Heart left ventricle (tissue), 16 donors: ENCODE measurements around the gene MED12L. TPM values are rescaled to one million over a fixed set of nuclear protein-coding genes. Genes with fewer than 3 reads are reported as not detected.
A peak's percentile ranks its signal among the peaks of the same experiment; 100 is the strongest.

Experiments used
- ATAC-seq, 4 donors: fragments of 200-7000 bp; cut with Tn5 transposase; one replicate each; pipeline ENCODE4 v1.9.1; 2020 to 2022; ENCODE audit warnings: moderate library complexity in 4 of 4, mild to moderate bottlenecking in 3 of 4, moderate number of reproducible peaks in 1 of 4
- DNase-seq, 5 donors: peaks; one replicate each; pipeline ENCODE4 v3.0.0-alpha.2; 2020
- H3K27ac ChIP-seq, 12 donors: fragments of 200-600 bp; sonication (generic) in 4 of 12; one replicate each; pipeline versions ENCODE4 v1.5.0 to v1.8.0; 2016 to 2022; ENCODE audit warnings: mild to moderate bottlenecking in 2 of 12
- H3K27me3 ChIP-seq, 9 donors: fragments of 200-600 bp; sonication (generic) in 2 of 9; one replicate each; pipeline versions ENCODE4 v1.5.1 to v1.8.0; 2016 to 2022; ENCODE audit warnings: mild to moderate bottlenecking in 3 of 9
- H3K36me3 ChIP-seq, 9 donors: fragments of 200-600 bp; sonication (generic) in 2 of 9; one replicate each; pipeline versions ENCODE4 v1.5.0 to v1.8.0; 2018 to 2022; ENCODE audit warnings: mild to moderate bottlenecking in 2 of 9
- H3K4me1 ChIP-seq, 12 donors: fragments of 200-600 bp; sonication (generic) in 4 of 12; one replicate each; pipeline versions ENCODE4 v1.5.0 to v1.8.0; 2016 to 2022; ENCODE audit warnings: mild to moderate bottlenecking in 3 of 12
- H3K4me3 ChIP-seq, 12 donors: fragments of 200-600 bp; sonication (generic) in 4 of 12; one replicate each; pipeline versions ENCODE4 v1.5.0 to v1.8.0; 2017 to 2022; ENCODE audit warnings: mild to moderate bottlenecking in 9 of 12, moderate library complexity in 4 of 12
- H3K9me3 ChIP-seq, 12 donors: fragments of 200-600 bp; sonication (generic) in 4 of 12; one replicate each; pipeline versions ENCODE4 v1.5.0 to v1.8.0; 2016 to 2022; ENCODE audit warnings: mild to moderate bottlenecking in 1 of 12
- CTCF ChIP-seq, 12 donors: fragments of 200-600 bp; sonication (generic) in 4 of 12; IDR thresholded peaks; one replicate each; pipeline versions ENCODE4 v1.5.0 to v1.8.0; 2018 to 2022; ENCODE audit warnings: antibody characterized with exemption in 12 of 12, mild to moderate bottlenecking in 5 of 12
- POLR2A ChIP-seq, 2 donors: fragments of 450-650 bp; IDR thresholded peaks; one replicate each; pipeline ENCODE4 v1.6.1; 2017; ENCODE audit warnings: antibody characterized with exemption in 2 of 2, mild to moderate bottlenecking in 2 of 2, moderate library complexity in 2 of 2
- WGBS, 4 donors: extraction: QIAGEN DNeasy Blood & Tissue Kit in 2 of 4; methylation state at CpG; one replicate each; pipeline versions ENCODE4 v1.1.5 to v1.1.7; 2013 to 2018; 5-methylcytosine and 5-hydroxymethylcytosine counted together
- intact Hi-C, 10 donors: fragments of 100-400 bp; cut with DNase I; formaldehyde crosslinking; loops; one replicate each; pipeline versions ENCODE4 v1.11.1 to v1.14.2; 2022
- polyA plus RNA-seq, 2 donors: library from polyadenylated mRNA; stranded (reverse); fragments of 200-250 nt; gene quantifications; one replicate each; pipeline ENCODE4 v1.2.3, GENCODE V29; 2013
- total RNA-seq, 9 donors: library from RNA; depleted of rRNA in 2 of 9; stranded (reverse); fragments of >200 nt in 2 of 9; fragmentation: NEBNext Ultra II Directional in 3 of 9; extraction: Animal tissue kit (Norgen Biotek cat#: 25700) in 3 of 9; gene quantifications; one replicate each; pipeline versions ENCODE4 v1.1.0 to v1.2.4, GENCODE V29; 2016 to 2023
- donor health status: ischemic (EF 13 %, LVEDD 7.1; RV severe dilation, severe dysfunction).
- donor health status: healthy with polysubstance abuse.
- donor health status: DM: no; HTN: yes; CAD: no.
- donor health status: DM: no; HTN: no; CAD: no.
- donor health status: ischemic (EF 25% LVEDD 6.9; RV normal size, moderate dysfunction).
- donor health status: ischemic (EF 25% LVEDD 5.7; RV mildly dilated, moderate dysfunction).
- donor health status: healthy.
- donor health status: DM: yes; HTN: yes; CAD: no.
- donor health status: ischemic (EF 35%, LVEDD 5.7; RV mildly dilated, moderate dysfunction).
- donor health status: nonischemic (EF 11% LVEDD 7.7; RV severe dilation, severe dysfunction).
- donor health status: DM: yes; HTN: yes; CAD: no.
- donor health status: PGD.
- donor health status: ischemic (EF 29% LVEDD 5.4; RV normal size, mild dysfunction).
- donor health status: nonischemic (EF 23%, LVEDD 6.1; RV moderate dilation, normal function).

MED12L gene
- total and polyA plus RNA-seq, 11 donors = 0.06 to 2.1 (median 0.39) TPM

DNA sequence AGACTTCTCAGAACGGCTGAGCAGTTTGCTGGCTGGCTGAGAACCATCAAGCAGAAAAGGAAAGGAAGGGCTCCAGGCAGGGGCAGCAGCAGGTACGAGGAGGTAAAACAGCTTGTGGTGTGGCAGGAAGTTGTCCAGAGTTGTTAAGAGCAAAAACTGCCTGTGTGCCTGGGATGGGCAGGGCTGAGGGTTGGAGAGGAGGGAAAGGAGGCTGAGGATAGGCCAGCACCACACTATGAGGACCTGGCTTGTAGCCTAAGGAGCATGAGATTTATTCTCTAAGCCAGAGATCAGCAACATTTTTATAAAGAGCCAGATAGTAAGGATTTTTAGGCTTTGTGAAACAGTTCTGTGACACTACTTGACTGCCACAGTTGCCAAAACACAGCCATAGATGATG, 367.4 kb downstream of the MED12L start:
- no peaks in the 10 kb centered on the region for H3K27me3 ChIP-seq
- H3K27ac ChIP-seq = no peak overlapping the region
- H3K9me3 ChIP-seq = peaks cover 0 to 11% (median 0%) of the 10 kb centered on the region in 12 donors
- no peak for DNase-seq
- no peaks in the 10 kb centered on the region for H3K4me1 ChIP-seq
- peaks cover 0 to 4% (median 0%) of the 10 kb centered on the region in 9 donors for H3K36me3 ChIP-seq
- no peak for ATAC-seq
- WGBS, 4 donors = 35 to 46% (median 37%) methylated on average over 2 of the region's 2 CpGs
- TF ChIP-seq POLR2A (IDR thresholded peaks at IDR 0.05) = no peak
- TF ChIP-seq CTCF (IDR thresholded peaks at IDR 0.05) = no peak
- no peak overlapping the region for H3K4me3 ChIP-seq
- intact Hi-C loops = no loop called here

GRCh38 chr3:151456065-151456464, 370.6 kb downstream of the MED12L start:
- DNase-seq (no peak), ATAC-seq (no peak)
- WGBS, 4 donors = 90 to 93% (median 91%) methylated on average over 3 of the region's 3 CpGs
- H3K4me1 ChIP-seq = peaks cover 0 to 7% (median 0%) of the 10 kb centered on the region in 12 donors
- no peak for TF ChIP-seq CTCF (IDR thresholded peaks at IDR 0.05)
- TF ChIP-seq POLR2A (IDR thresholded peaks at IDR 0.05) = no peak
- H3K27me3 ChIP-seq = peaks cover 0 to 16% (median 4%) of the 10 kb centered on the region in 9 donors
- H3K9me3 ChIP-seq = no peaks in the 10 kb centered on the region
- intact Hi-C loops = no loop called here
- no peak overlapping the region for H3K27ac ChIP-seq
- no peak overlapping the region for H3K4me3 ChIP-seq
- peaks cover 0 to 4% (median 0%) of the 10 kb centered on the region in 9 donors for H3K36me3 ChIP-seq

GRCh38 chr3:151459358-151459757, 373.9 kb downstream of the MED12L start:
- ATAC-seq (peak in 2 of 4 donors; percentile 41 to 50), DNase-seq (no peak)
- TF ChIP-seq POLR2A (IDR thresholded peaks at IDR 0.05) = no peak
- TF ChIP-seq CTCF (IDR thresholded peaks at IDR 0.05) = no peak
- WGBS, 4 donors = 36 to 56% (median 51%) methylated on average over 3 of the region's 3 CpGs
- Histone ChIP-seq H3K4me1 (peaks cover 0 to 7% (median 0%) of the 10 kb centered on the region in 12 donors), H3K4me3 (peak overlapping the region in 6 of 12 donors; percentile 48 to 68 (median 52)), H3K27me3 (peaks cover 0 to 19% (median 8%) of the 10 kb centered on the region in 9 donors), H3K9me3 (no peaks in the 10 kb centered on the region), H3K27ac (no peak overlapping the region), H3K36me3 (no peaks in the 10 kb centered on the region)
- intact Hi-C loops = no loop called here

- WGBS, 4 donors = 52 to 61% (median 54%) methylated on average over 2 of the region's 2 CpGs
- no peak for DNase-seq
- Histone ChIP-seq H3K4me1 (peaks cover 0 to 7% (median 0%) of the 10 kb centered on the region in 12 donors), H3K27ac (peak overlapping the region in 2 of 12 donors; percentile 2 to 31), H3K4me3 (peak overlapping the region in 10 of 12 donors; percentile 37 to 68 (median 50)), H3K9me3 (no peaks in the 10 kb centered on the region), H3K36me3 (no peaks in the 10 kb centered on the region), H3K27me3 (peaks cover 0 to 19% (median 8%) of the 10 kb centered on the region in 9 donors)
- TF ChIP-seq POLR2A (IDR thresholded peaks at IDR 0.05) = no peak
- ATAC-seq = no peak
- intact Hi-C loops = loop anchor here in 1 of 10 donors (10.0 kb wide), 1 partner anchor 375 kb away; no protein-coding TSS in a partner anchor
Observed at GRCh38 chr3:151460228-151460627, 374.8 kb downstream of the MED12L start.
